Liver (tissue), 9 donors: ENCODE results near the gene CORO7. TPM values are rescaled to one million over a fixed set of nuclear protein-coding genes. Genes with fewer than 3 reads are reported as not detected.

ENCODE experiments used
- DNase-seq: peaks from one replicate; pipeline ENCODE4 v3.0.0-alpha.2; 2017; ENCODE audit warnings: low spot score
- H3K27ac ChIP-seq, 2 donors: one replicate each; pipeline ENCODE4 v1.7.0; 2013; ENCODE audit warnings: inconsistent platforms in 2 of 2, low read length in 2 of 2, control low read depth in 1 of 2, low read depth in 1 of 2, mild to moderate bottlenecking in 1 of 2
- H3K27me3 ChIP-seq, 4 donors: one replicate each; pipeline versions ENCODE4 v1.6.1 to v1.7.0; 2013; ENCODE audit warnings: low read length in 3 of 4, inconsistent platforms in 1 of 4, mild to moderate bottlenecking in 1 of 4, moderate library complexity in 1 of 4; ENCODE audit not compliant: control insufficient read depth in 4 of 4, insufficient read depth in 4 of 4
- H3K36me3 ChIP-seq, 4 donors: one replicate each; pipeline versions ENCODE4 v1.6.1 to v1.7.0; 2013; ENCODE audit warnings: low read length in 3 of 4, mild to moderate bottlenecking in 3 of 4, low read depth in 1 of 4, moderate library complexity in 1 of 4; ENCODE audit not compliant: control insufficient read depth in 4 of 4, insufficient read depth in 3 of 4
- H3K4me1 ChIP-seq, 4 donors: one replicate each; pipeline versions ENCODE4 v1.6.1 to v1.7.0; 2013; ENCODE audit warnings: low read length in 3 of 4, mild to moderate bottlenecking in 3 of 4, moderate library complexity in 1 of 4; ENCODE audit not compliant: control insufficient read depth in 4 of 4, insufficient read depth in 4 of 4
- H3K4me3 ChIP-seq, 3 donors: one replicate each; pipeline versions ENCODE4 v1.6.1 to v1.7.0; 2013; ENCODE audit warnings: low read length in 3 of 3, control low read depth in 1 of 3, low read depth in 1 of 3, mild to moderate bottlenecking in 1 of 3
- H3K9ac ChIP-seq, 2 donors: one replicate each; pipeline ENCODE4 v1.7.0; 2013; ENCODE audit warnings: low read length in 2 of 2, mild to moderate bottlenecking in 2 of 2, moderate library complexity in 2 of 2, control low read depth in 1 of 2, low read depth in 1 of 2
- H3K9me3 ChIP-seq, 4 donors: one replicate each; pipeline versions ENCODE4 v1.6.1 to v1.7.0; 2013; ENCODE audit warnings: low read length in 3 of 4; ENCODE audit not compliant: control insufficient read depth in 4 of 4
- EGR1 ChIP-seq, 2 donors: IDR thresholded peaks; 2 replicates each; pipeline ENCODE4 v1.6.1; 2016 to 2018; ENCODE audit warnings: antibody characterized with exemption in 2 of 2, low read depth in 2 of 2
- FOXA1 ChIP-seq: IDR thresholded peaks from 2 replicates; pipeline ENCODE4 v1.6.1; 2016; ENCODE audit warnings: antibody characterized with exemption
- FOXA2 ChIP-seq: IDR thresholded peaks from 2 replicates; pipeline ENCODE4 v1.6.1; 2016; ENCODE audit warnings: antibody characterized with exemption
- HNF4A ChIP-seq, 2 donors: conservative IDR thresholded peaks; 2 replicates each; pipeline ENCODE4 v1.6.1; 2016; ENCODE audit warnings: antibody characterized with exemption in 2 of 2, mild to moderate bottlenecking in 2 of 2
- HNF4G ChIP-seq: IDR thresholded peaks from 2 replicates; pipeline ENCODE4 v1.6.1; 2016; ENCODE audit warnings: antibody characterized with exemption
- JUND ChIP-seq, 2 donors: IDR thresholded peaks; 2 replicates each; pipeline ENCODE4 v1.6.1; 2016; ENCODE audit warnings: antibody characterized with exemption in 2 of 2
- NR2F2 ChIP-seq: IDR thresholded peaks from 2 replicates; pipeline ENCODE4 v1.6.1; 2016; ENCODE audit warnings: antibody characterized with exemption
- RAD21 ChIP-seq, 2 donors: IDR thresholded peaks; 2 replicates each; pipeline ENCODE4 v1.6.1; 2016; ENCODE audit warnings: antibody characterized with exemption in 2 of 2, mild to moderate bottlenecking in 2 of 2
- RXRA ChIP-seq, 2 donors: IDR thresholded peaks; 2 replicates each; pipeline ENCODE4 v1.6.1; 2017 to 2018; ENCODE audit warnings: antibody characterized with exemption in 2 of 2, mild to moderate bottlenecking in 1 of 2
- SP1 ChIP-seq: IDR thresholded peaks from 2 replicates; pipeline ENCODE4 v1.6.1; 2018; ENCODE audit warnings: antibody characterized with exemption, mild to moderate bottlenecking
- TAF1 ChIP-seq: conservative IDR thresholded peaks from 2 replicates; pipeline ENCODE4 v1.6.1; 2016; ENCODE audit warnings: antibody characterized with exemption, mild to moderate bottlenecking
- YY1 ChIP-seq: IDR thresholded peaks from 2 replicates; pipeline ENCODE4 v1.6.1; 2016; ENCODE audit warnings: antibody characterized with exemption, mild to moderate bottlenecking
- WGBS: extraction: QIAGEN DNeasy Blood & Tissue Kit; methylation state at CpG from one replicate; pipeline ENCODE4 v1.1.7; 2013; 5-methylcytosine and 5-hydroxymethylcytosine counted together
- polyA plus RNA-seq, 2 donors: library from polyadenylated mRNA; stranded (reverse) in 1 of 2; unstranded in 1 of 2; fragments of 200-250 nt in 1 of 2; fragments of >200 nt in 1 of 2; fragmentation: Nextera tagmentation in 1 of 2; extraction: Ambion mirVana in 1 of 2; gene quantifications; one replicate each; pipeline versions ENCODE4 v1.2.1 to v1.2.3, GENCODE V29; 2013 to 2015
- total RNA-seq, 2 donors: library from RNA; depleted of rRNA; stranded (reverse); fragments of >200 nt; gene quantifications; one replicate each; pipeline ENCODE4 v1.2.3, GENCODE V29; 2014
- TF ChIP-seq, protein P1 (sequence below): IDR thresholded peaks from 2 replicates; pipeline ENCODE4 v1.6.1; 2016; ENCODE audit warnings: antibody characterized with exemption
- TF ChIP-seq, protein P2 (sequence below): IDR thresholded peaks from 2 replicates; pipeline ENCODE4 v1.6.1; 2016; ENCODE audit warnings: antibody characterized with exemption
- TF ChIP-seq, protein P3 (sequence below): IDR thresholded peaks from 2 replicates; pipeline ENCODE4 v1.6.1; 2016; ENCODE audit warnings: antibody characterized with exemption
- TF ChIP-seq, protein P4 (sequence below): fragments of 150-350 bp; IDR thresholded peaks from 2 replicates; pipeline ENCODE4 v1.5.1; 2017; ENCODE audit warnings: improper control_type of control experiment, low read depth, low read length; ENCODE audit not compliant: missing input control
- donor health status: healthy.
- donor health status: healthy.
- donor health status: healthy.
- donor health status: healthy.
- donor health status: healthy.

CORO7 gene
- total and polyA plus RNA-seq, 4 donors, result 7.3 to 21.5 (median 13.0) TPM

DNA sequence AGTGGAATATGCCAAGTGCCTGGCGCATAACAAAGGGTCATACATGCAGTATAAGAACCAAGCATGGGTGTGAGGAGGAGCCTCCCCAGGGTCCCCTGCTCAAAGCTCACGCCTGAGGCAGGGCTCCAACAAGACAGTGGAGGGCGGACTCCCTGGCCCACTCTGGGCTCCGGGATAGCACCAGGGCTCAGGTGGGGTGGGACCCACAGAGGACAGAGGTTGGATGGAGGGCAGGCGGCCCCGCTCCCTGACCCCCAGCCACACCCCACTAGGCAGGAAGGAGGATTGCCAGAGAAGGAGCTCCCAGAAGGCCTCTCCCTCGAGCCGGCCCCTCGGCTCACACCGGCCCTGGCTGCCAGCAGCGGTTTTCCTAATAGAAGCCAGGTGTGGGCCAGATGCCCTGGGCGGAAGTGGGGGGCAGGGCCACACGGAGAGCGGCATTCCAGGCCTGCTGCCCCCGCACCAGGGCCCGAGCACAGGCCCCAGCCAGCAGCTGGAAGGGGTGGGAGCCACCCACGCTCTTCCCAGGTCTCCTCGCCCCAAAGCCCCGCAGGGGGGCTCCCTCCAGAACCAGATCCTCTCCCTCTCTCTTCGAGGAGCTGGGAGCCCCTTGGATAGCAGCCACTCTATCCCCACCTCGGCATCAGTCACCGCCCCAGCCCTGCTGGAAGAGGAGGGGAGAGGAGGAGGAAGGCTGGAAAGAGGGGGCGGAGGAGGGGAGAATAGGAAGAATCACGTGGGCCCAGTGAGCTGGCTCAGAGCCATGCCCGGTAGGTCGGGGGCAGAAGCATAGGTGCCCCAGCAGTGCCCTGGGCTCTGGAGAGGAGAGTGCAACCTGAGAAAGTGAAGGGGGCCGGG lies 23.8 kb downstream of the CORO7 start:
- Histone ChIP-seq H3K27ac (no peak overlapping the region), H3K4me1 (peaks cover 0 to 11% (median 0%) of the 10 kb centered on the region in 4 donors), H3K4me3 (no peak overlapping the region), H3K27me3 (no peaks in the 10 kb centered on the region), H3K36me3 (peaks cover 0 to 8% (median 2%) of the 10 kb centered on the region in 4 donors), H3K9me3 (no peaks in the 10 kb centered on the region), H3K9ac (no peak overlapping the region)
- no peak for DNase-seq
- no peak for TF ChIP-seq TAF1
- no peak for TF ChIP-seq HNF4G
- TF ChIP-seq, protein P1, sequence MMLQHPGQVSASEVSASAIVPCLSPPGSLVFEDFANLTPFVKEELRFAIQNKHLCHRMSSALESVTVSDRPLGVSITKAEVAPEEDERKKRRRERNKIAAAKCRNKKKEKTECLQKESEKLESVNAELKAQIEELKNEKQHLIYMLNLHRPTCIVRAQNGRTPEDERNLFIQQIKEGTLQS, result no peak
- TF ChIP-seq EGR1 (IDR thresholded peaks at IDR 0.05; ENCODE audit: low read depth in 2 of 2), result no peak
- no peak for TF ChIP-seq NR2F2
- no peak for TF ChIP-seq JUND (IDR thresholded peaks at IDR 0.05)
- TF ChIP-seq, protein P2, sequence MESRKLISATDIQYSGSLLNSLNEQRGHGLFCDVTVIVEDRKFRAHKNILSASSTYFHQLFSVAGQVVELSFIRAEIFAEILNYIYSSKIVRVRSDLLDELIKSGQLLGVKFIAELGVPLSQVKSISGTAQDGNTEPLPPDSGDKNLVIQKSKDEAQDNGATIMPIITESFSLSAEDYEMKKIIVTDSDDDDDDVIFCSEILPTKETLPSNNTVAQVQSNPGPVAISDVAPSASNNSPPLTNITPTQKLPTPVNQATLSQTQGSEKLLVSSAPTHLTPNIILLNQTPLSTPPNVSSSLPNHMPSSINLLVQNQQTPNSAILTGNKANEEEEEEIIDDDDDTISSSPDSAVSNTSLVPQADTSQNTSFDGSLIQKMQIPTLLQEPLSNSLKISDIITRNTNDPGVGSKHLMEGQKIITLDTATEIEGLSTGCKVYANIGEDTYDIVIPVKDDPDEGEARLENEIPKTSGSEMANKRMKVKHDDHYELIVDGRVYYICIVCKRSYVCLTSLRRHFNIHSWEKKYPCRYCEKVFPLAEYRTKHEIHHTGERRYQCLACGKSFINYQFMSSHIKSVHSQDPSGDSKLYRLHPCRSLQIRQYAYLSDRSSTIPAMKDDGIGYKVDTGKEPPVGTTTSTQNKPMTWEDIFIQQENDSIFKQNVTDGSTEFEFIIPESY, result no peak
- no peak for TF ChIP-seq YY1
- TF ChIP-seq FOXA1, result no peak
- TF ChIP-seq, protein P3, sequence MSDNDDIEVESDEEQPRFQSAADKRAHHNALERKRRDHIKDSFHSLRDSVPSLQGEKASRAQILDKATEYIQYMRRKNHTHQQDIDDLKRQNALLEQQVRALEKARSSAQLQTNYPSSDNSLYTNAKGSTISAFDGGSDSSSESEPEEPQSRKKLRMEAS, result no peak
- no peak for TF ChIP-seq FOXA2
- TF ChIP-seq RAD21 (IDR thresholded peaks at IDR 0.05), result no peak
- no peak for TF ChIP-seq HNF4A (conservative IDR thresholded peaks at IDR 0.05)
- 80% methylated on average over 27 of the region's 27 CpGs for WGBS

DNA sequence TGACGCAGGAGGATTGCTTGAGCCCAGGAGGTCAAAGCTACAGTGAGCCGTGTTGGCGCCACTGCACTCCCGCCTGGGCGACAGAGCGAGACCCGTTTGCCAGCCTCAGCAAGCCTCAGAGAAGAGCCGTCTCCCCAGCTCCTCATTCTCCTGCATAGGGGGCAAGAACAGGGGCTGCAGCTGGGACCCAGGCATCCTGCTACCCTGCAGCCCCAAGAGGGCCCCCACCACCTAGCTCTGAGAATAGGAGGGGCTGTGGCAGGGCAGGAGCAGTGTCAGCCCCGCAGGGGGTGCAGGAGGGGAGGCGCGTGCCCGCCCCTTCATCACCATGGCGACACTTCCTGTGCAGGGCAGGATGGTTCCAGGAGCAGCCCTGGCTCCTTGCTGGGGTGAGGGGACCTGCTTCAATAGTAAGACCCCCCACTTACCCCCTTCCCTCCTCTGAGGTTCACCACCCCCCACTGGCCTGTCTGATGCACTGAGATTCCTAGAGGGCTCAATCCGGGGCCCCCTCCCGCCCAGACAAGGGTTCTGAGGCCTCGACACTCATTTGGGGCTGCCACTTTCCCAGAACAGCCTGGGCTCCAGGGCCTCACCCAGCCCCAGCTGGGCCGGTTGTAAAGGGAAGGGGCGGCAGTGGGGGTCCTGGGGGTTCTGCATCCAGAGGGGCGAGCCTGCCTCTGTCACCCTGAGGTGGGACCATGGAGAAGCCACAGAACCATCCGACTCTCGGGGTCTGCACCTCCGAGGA lies 24.6 kb downstream of the CORO7 start:
- Histone ChIP-seq H3K9me3 (no peaks in the 10 kb centered on the region), H3K9ac (no peak overlapping the region), H3K27ac (no peak overlapping the region), H3K4me3 (no peak overlapping the region), H3K36me3 (peaks cover 0 to 8% (median 2%) of the 10 kb centered on the region in 4 donors), H3K27me3 (no peaks in the 10 kb centered on the region), H3K4me1 (peaks cover 0 to 11% (median 0%) of the 10 kb centered on the region in 4 donors)
- 93% methylated on average over 22 of the region's 22 CpGs for WGBS
- DNase-seq, result no peak
- TF ChIP-seq HNF4G (no peak), FOXA1 (no peak), NR2F2 (no peak), SP1 (no peak), JUND (IDR thresholded peaks at IDR 0.05) (no peak), RXRA (IDR thresholded peaks at IDR 0.05) (no peak), FOXA2 (no peak), HNF4A (conservative IDR thresholded peaks at IDR 0.05) (no peak), YY1 (no peak), RAD21 (IDR thresholded peaks at IDR 0.05) (no peak), TAF1 (no peak), EGR1 (IDR thresholded peaks at IDR 0.05; ENCODE audit: low read depth in 2 of 2) (no peak)
- TF ChIP-seq, protein P4, sequence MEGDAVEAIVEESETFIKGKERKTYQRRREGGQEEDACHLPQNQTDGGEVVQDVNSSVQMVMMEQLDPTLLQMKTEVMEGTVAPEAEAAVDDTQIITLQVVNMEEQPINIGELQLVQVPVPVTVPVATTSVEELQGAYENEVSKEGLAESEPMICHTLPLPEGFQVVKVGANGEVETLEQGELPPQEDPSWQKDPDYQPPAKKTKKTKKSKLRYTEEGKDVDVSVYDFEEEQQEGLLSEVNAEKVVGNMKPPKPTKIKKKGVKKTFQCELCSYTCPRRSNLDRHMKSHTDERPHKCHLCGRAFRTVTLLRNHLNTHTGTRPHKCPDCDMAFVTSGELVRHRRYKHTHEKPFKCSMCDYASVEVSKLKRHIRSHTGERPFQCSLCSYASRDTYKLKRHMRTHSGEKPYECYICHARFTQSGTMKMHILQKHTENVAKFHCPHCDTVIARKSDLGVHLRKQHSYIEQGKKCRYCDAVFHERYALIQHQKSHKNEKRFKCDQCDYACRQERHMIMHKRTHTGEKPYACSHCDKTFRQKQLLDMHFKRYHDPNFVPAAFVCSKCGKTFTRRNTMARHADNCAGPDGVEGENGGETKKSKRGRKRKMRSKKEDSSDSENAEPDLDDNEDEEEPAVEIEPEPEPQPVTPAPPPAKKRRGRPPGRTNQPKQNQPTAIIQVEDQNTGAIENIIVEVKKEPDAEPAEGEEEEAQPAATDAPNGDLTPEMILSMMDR, result no peak
- TF ChIP-seq, protein P2, result no peak
- TF ChIP-seq, protein P3, result no peak
- TF ChIP-seq, protein P1, result no peak
